Measurements from ENCODE around the gene RFWD3.

DNA sequence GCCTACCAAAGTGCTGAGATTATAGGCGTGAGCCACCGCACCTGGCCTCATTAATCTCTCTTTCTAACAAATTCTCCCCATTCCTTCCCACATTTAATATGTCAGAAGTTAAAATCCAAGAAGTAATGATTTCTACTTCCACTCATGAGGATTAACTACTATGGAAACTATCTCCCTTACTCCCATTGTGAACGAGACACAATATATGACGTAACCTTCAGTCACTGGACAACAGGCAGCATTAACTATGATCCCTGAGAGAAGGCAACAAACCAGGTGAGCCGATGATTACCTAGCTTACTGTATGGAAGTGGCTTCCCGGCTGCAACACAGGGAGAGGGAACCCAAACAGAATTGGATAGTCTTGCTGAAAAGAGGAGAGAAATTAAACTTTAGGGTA is 79.7 kb downstream of the RFWD3 start:
- TF ChIP-seq, protein P1, sequence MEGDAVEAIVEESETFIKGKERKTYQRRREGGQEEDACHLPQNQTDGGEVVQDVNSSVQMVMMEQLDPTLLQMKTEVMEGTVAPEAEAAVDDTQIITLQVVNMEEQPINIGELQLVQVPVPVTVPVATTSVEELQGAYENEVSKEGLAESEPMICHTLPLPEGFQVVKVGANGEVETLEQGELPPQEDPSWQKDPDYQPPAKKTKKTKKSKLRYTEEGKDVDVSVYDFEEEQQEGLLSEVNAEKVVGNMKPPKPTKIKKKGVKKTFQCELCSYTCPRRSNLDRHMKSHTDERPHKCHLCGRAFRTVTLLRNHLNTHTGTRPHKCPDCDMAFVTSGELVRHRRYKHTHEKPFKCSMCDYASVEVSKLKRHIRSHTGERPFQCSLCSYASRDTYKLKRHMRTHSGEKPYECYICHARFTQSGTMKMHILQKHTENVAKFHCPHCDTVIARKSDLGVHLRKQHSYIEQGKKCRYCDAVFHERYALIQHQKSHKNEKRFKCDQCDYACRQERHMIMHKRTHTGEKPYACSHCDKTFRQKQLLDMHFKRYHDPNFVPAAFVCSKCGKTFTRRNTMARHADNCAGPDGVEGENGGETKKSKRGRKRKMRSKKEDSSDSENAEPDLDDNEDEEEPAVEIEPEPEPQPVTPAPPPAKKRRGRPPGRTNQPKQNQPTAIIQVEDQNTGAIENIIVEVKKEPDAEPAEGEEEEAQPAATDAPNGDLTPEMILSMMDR (IDR thresholded peaks at IDR 0.05; ENCODE audit: low read length), result no peak
- TF ChIP-seq EZH2 (optimal IDR thresholded peaks at IDR 0.05; ENCODE audit: low read depth, low read length), result no peak
- no peak for TF ChIP-seq EZH2phosphoT487 (IDR thresholded peaks at IDR 0.05; ENCODE audit: low read length)
